K562 (cell line): ENCODE data around the gene YJU2. TPM values are rescaled to one million over a fixed set of nuclear protein-coding genes. Genes with fewer than 3 reads are reported as not detected.

Experiments
- CC2D1A ChIP-seq: fragments of 450-650 bp; IDR thresholded peaks from 2 replicates; pipeline ENCODE4 v1.6.1; 2017; ENCODE audit warnings: mild to moderate bottlenecking
- CREM ChIP-seq: IDR thresholded peaks from 2 replicates; pipeline ENCODE4 v1.6.1; 2014; ENCODE audit warnings: antibody characterized with exemption, low read depth
- HCFC1 ChIP-seq: IDR thresholded peaks from 2 replicates; pipeline ENCODE4 v1.6.1; 2012; ENCODE audit warnings: low read depth, low read length, improper control_type of control experiment
- HDAC1 ChIP-seq, 2 experiments: fragments of 450-650 bp; IDR thresholded peaks; 2 replicates each; pipeline ENCODE4 v1.6.1; 2016 to 2017; ENCODE audit warnings: inconsistent platforms in 1 of 2, mild to moderate bottlenecking in 1 of 2, moderate library complexity in 1 of 2
- KAT8 ChIP-seq: fragments of 450-650 bp; IDR thresholded peaks from 2 replicates; pipeline ENCODE4 v1.6.1; 2016; ENCODE audit warnings: low read depth, mild to moderate bottlenecking
- MAFK ChIP-seq: IDR thresholded peaks from 2 replicates; pipeline ENCODE4 v1.6.1; 2011; ENCODE audit warnings: low read length, improper control_type of control experiment
- MTA1 ChIP-seq: fragments of 450-650 bp; IDR thresholded peaks from 2 replicates; pipeline ENCODE4 v1.6.1; 2017; ENCODE audit warnings: borderline replicate concordance
- NFATC3 ChIP-seq: fragments of 450-650 bp; IDR thresholded peaks from 2 replicates; pipeline ENCODE4 v1.6.1; 2017; ENCODE audit warnings: mild to moderate bottlenecking
- SLC30A9 ChIP-seq: fragments of 250-450 bp; sonication (Bioruptor Pico); IDR thresholded peaks from 2 replicates; pipeline ENCODE4 v1.8.0; 2022; ENCODE audit warnings: mild to moderate bottlenecking, moderate library complexity
- SMARCB1 ChIP-seq: IDR thresholded peaks from 2 replicates; pipeline ENCODE4 v1.6.1; 2011; ENCODE audit warnings: improper control_type of control experiment, low read depth; ENCODE audit not compliant: insufficient read length
- SPI1 ChIP-seq: IDR thresholded peaks from 2 replicates; pipeline ENCODE4 v1.6.1; 2011; ENCODE audit warnings: low read depth, low read length, control low read depth, borderline replicate concordance
- TEAD2 ChIP-seq: fragments of 450-650 bp; IDR thresholded peaks from 2 replicates; pipeline ENCODE4 v1.6.1; 2016; ENCODE audit warnings: missing genetic modification characterization, control low read depth, missing compliant biosample characterization
- ZFP36 ChIP-seq: fragments of 150-350 bp; IDR thresholded peaks from 2 replicates; pipeline ENCODE4 v1.6.1; 2018; ENCODE audit warnings: low read length, low read depth; ENCODE audit not compliant: partially characterized antibody
- ZKSCAN1 ChIP-seq: fragments of 150-350 bp; IDR thresholded peaks from 2 replicates; pipeline ENCODE4 v1.6.1; 2016; ENCODE audit warnings: low read depth, low read length
- polyA plus RNA-seq, 8 experiments: library from polyadenylated mRNA; depleted of rRNA in 4 of 8; stranded (reverse) in 5 of 8; unstranded in 3 of 8; fragments of >200 nt; fragmentation: Nextera tagmentation in 2 of 8; fragmentation: Illumina TruSeq in 1 of 8; extraction: Ambion mirVana in 2 of 8; extraction: Trizol in 1 of 8; gene quantifications; 2 replicates each; pipeline versions ENCODE4 v1.2.1 to v1.2.3, GENCODE V29; 2011 to 2014; ENCODE audit warnings: inconsistent platforms in 1 of 8, missing spikeins in 1 of 8
- total RNA-seq, 7 experiments: library from RNA; depleted of rRNA in 6 of 7; stranded (reverse); fragments of >200 nt in 6 of 7; fragmentation: Illumina TruSeq in 2 of 7; extraction: Trizol in 2 of 7; gene quantifications; 2 replicates each; pipeline versions ENCODE4 v1.2.1 to v1.2.3, GENCODE V29; 2011 to 2021; ENCODE audit warnings: low replicate concordance in 1 of 7
- TF ChIP-seq, protein P1 (sequence below): sonication (generic); formaldehyde crosslinking; IDR thresholded peaks from 2 replicates; pipeline ENCODE4 v1.8.1; 2023; ENCODE audit warnings: missing genetic modification reagents, mild to moderate bottlenecking, borderline replicate concordance
- TF ChIP-seq, protein P2 (sequence below), 2 experiments: fragments of 150-350 bp in 1 of 2; IDR thresholded peaks; 2 replicates each; pipeline ENCODE4 v1.6.1; 2012 to 2016; ENCODE audit warnings: low read depth in 2 of 2, low read length in 2 of 2, mild to moderate bottlenecking in 1 of 2, moderate library complexity in 1 of 2
- TF ChIP-seq, protein P3 (sequence below): fragments of 450-650 bp; IDR thresholded peaks from 2 replicates; pipeline ENCODE4 v1.6.1; 2016; ENCODE audit warnings: borderline replicate concordance
- TF ChIP-seq, protein P4 (sequence below): fragments of 250-450 bp; sonication (Bioruptor Pico); IDR thresholded peaks from 2 replicates; pipeline ENCODE4 v1.4.0; 2020; ENCODE audit warnings: mild to moderate bottlenecking, moderate library complexity

The YJU2 gene
- total and polyA plus RNA-seq, 9 of the 15 experiments (the other 6 are each of a cell fraction or from before 2014, with no cell fraction given) = 0.41 to 34.9 (median 19.3) TPM

DNA sequence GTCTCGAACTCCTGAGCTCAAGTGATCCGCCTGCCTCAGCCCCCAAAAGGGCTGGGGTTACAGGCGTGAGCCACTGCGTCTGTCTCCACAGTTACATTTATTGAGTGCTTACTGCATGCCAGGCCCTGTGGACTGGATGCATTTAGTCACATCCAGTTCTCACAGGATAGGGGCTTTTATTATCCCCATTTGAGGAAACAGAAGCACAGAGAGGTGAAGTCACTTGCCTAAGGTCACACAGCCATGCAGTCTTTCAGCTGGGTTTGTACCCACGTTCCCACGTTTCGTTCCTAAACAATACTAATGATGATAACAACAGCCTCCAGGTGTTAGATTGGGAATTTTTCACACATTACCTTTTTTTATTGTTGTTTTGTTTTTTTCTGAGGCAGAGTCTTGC, 26.7 kb upstream of the YJU2 start (continued):
- TF ChIP-seq, protein P1, sequence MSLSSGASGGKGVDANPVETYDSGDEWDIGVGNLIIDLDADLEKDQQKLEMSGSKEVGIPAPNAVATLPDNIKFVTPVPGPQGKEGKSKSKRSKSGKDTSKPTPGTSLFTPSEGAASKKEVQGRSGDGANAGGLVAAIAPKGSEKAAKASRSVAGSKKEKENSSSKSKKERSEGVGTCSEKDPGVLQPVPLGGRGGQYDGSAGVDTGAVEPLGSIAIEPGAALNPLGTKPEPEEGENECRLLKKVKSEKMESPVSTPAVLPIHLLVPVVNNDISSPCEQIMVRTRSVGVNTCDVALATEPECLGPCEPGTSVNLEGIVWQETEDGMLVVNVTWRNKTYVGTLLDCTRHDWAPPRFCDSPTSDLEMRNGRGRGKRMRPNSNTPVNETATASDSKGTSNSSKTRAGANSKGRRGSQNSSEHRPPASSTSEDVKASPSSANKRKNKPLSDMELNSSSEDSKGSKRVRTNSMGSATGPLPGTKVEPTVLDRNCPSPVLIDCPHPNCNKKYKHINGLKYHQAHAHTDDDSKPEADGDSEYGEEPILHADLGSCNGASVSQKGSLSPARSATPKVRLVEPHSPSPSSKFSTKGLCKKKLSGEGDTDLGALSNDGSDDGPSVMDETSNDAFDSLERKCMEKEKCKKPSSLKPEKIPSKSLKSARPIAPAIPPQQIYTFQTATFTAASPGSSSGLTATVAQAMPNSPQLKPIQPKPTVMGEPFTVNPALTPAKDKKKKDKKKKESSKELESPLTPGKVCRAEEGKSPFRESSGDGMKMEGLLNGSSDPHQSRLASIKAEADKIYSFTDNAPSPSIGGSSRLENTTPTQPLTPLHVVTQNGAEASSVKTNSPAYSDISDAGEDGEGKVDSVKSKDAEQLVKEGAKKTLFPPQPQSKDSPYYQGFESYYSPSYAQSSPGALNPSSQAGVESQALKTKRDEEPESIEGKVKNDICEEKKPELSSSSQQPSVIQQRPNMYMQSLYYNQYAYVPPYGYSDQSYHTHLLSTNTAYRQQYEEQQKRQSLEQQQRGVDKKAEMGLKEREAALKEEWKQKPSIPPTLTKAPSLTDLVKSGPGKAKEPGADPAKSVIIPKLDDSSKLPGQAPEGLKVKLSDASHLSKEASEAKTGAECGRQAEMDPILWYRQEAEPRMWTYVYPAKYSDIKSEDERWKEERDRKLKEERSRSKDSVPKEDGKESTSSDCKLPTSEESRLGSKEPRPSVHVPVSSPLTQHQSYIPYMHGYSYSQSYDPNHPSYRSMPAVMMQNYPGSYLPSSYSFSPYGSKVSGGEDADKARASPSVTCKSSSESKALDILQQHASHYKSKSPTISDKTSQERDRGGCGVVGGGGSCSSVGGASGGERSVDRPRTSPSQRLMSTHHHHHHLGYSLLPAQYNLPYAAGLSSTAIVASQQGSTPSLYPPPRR (CRISPR knock-in tag) = no peak
- no peak for TF ChIP-seq MTA1
- TF ChIP-seq MAFK = no peak
- TF ChIP-seq, protein P2, sequence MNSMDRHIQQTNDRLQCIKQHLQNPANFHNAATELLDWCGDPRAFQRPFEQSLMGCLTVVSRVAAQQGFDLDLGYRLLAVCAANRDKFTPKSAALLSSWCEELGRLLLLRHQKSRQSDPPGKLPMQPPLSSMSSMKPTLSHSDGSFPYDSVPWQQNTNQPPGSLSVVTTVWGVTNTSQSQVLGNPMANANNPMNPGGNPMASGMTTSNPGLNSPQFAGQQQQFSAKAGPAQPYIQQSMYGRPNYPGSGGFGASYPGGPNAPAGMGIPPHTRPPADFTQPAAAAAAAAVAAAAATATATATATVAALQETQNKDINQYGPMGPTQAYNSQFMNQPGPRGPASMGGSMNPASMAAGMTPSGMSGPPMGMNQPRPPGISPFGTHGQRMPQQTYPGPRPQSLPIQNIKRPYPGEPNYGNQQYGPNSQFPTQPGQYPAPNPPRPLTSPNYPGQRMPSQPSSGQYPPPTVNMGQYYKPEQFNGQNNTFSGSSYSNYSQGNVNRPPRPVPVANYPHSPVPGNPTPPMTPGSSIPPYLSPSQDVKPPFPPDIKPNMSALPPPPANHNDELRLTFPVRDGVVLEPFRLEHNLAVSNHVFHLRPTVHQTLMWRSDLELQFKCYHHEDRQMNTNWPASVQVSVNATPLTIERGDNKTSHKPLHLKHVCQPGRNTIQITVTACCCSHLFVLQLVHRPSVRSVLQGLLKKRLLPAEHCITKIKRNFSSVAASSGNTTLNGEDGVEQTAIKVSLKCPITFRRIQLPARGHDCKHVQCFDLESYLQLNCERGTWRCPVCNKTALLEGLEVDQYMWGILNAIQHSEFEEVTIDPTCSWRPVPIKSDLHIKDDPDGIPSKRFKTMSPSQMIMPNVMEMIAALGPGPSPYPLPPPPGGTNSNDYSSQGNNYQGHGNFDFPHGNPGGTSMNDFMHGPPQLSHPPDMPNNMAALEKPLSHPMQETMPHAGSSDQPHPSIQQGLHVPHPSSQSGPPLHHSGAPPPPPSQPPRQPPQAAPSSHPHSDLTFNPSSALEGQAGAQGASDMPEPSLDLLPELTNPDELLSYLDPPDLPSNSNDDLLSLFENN (IDR thresholded peaks at IDR 0.05; ENCODE audit: low read depth in 2 of 2, low read length in 2 of 2) = no peak
- no peak for TF ChIP-seq KAT8
- TF ChIP-seq HCFC1 = no peak
- TF ChIP-seq ZKSCAN1 = no peak
- no peak for TF ChIP-seq SPI1
- TF ChIP-seq CC2D1A = no peak
- peak; percentile 94 for TF ChIP-seq ZFP36
- no peak for TF ChIP-seq SLC30A9 (CRISPR knock-in tag)
- TF ChIP-seq, protein P3, sequence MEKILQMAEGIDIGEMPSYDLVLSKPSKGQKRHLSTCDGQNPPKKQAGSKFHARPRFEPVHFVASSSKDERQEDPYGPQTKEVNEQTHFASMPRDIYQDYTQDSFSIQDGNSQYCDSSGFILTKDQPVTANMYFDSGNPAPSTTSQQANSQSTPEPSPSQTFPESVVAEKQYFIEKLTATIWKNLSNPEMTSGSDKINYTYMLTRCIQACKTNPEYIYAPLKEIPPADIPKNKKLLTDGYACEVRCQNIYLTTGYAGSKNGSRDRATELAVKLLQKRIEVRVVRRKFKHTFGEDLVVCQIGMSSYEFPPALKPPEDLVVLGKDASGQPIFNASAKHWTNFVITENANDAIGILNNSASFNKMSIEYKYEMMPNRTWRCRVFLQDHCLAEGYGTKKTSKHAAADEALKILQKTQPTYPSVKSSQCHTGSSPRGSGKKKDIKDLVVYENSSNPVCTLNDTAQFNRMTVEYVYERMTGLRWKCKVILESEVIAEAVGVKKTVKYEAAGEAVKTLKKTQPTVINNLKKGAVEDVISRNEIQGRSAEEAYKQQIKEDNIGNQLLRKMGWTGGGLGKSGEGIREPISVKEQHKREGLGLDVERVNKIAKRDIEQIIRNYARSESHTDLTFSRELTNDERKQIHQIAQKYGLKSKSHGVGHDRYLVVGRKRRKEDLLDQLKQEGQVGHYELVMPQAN = 0 out of 2 replicates have a peak, but pooled peaks have one; percentile 32
- no peak for TF ChIP-seq NFATC3
- peak in 1 of 2 experiments; percentile 49; a peak in 1 of 4 replicates for TF ChIP-seq HDAC1 (IDR thresholded peaks at IDR 0.05)
- TF ChIP-seq, protein P4, sequence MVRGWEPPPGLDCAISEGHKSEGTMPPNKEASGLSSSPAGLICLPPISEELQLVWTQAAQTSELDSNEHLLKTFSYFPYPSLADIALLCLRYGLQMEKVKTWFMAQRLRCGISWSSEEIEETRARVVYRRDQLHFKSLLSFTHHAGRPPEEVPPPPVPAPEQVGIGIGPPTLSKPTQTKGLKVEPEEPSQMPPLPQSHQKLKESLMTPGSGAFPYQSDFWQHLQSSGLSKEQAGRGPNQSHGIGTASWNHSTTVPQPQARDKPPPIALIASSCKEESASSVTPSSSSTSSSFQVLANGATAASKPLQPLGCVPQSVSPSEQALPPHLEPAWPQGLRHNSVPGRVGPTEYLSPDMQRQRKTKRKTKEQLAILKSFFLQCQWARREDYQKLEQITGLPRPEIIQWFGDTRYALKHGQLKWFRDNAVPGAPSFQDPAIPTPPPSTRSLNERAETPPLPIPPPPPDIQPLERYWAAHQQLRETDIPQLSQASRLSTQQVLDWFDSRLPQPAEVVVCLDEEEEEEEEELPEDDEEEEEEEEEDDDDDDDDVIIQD (CRISPR knock-in tag) = no peak
- TF ChIP-seq TEAD2 = no peak
- no peak for TF ChIP-seq CREM
- no peak for TF ChIP-seq SMARCB1
